Fibroblast of lung (primary cell): ENCODE data around the gene CDC42EP1. TPM values are rescaled to one million over a fixed set of nuclear protein-coding genes. Genes with fewer than 3 reads are reported as not detected.

Source experiments
- DNase-seq, 2 donors: peaks; one replicate each; pipeline versions ENCODE4 v3.0.0 to v3.0.0-alpha.2; 2010; ENCODE audit warnings: low read depth in 2 of 2
- H2AFZ ChIP-seq: 2 replicates; pipeline ENCODE4 v1.5.1; 2012; ENCODE audit warnings: low read length, control low read depth, inconsistent platforms
- H3K27ac ChIP-seq: 2 replicates; pipeline ENCODE4 v1.5.1; 2011; ENCODE audit warnings: low read length, control low read depth; ENCODE audit not compliant: insufficient read depth
- H3K27me3 ChIP-seq: 2 replicates; pipeline ENCODE4 v1.5.1; 2011; ENCODE audit warnings: mild to moderate bottlenecking, low read length; ENCODE audit not compliant: control insufficient read depth, insufficient read depth
- H3K36me3 ChIP-seq: 2 replicates; pipeline ENCODE4 v1.5.1; 2011; ENCODE audit warnings: low read length; ENCODE audit not compliant: control insufficient read depth, insufficient read depth
- H3K4me1 ChIP-seq: 2 replicates; pipeline ENCODE4 v1.5.1; 2011; ENCODE audit warnings: low read length; ENCODE audit not compliant: control insufficient read depth, insufficient read depth; ENCODE audit errors: extremely low read depth
- H3K4me2 ChIP-seq: 2 replicates; pipeline ENCODE4 v1.5.1; 2011; ENCODE audit warnings: low read length, control low read depth; ENCODE audit not compliant: insufficient read depth; ENCODE audit errors: extremely low read depth
- H3K4me3 ChIP-seq, 4 experiments: fragments of 200-600 bp in 1 of 4; sonication (generic) in 1 of 4; replicated peaks in 1 of 4; 2 replicates each; pipeline ENCODE4 v1.5.1; 2011 to 2016; ENCODE audit warnings: low read length in 4 of 4, low read depth in 3 of 4, mild to moderate bottlenecking in 3 of 4, control low read depth in 2 of 4, inconsistent platforms in 1 of 4, mixed read lengths in 1 of 4; ENCODE audit not compliant: insufficient read depth in 1 of 4; ENCODE audit errors: control extremely low read depth in 1 of 4
- H3K79me2 ChIP-seq: 2 replicates; pipeline ENCODE4 v1.5.1; 2012; ENCODE audit warnings: mild to moderate bottlenecking, low read length, inconsistent platforms; ENCODE audit not compliant: control insufficient read depth, insufficient read depth
- H3K9ac ChIP-seq: 2 replicates; pipeline ENCODE4 v1.5.1; 2011; ENCODE audit warnings: mild to moderate bottlenecking, low read length, control low read depth; ENCODE audit not compliant: insufficient read depth
- H3K9me3 ChIP-seq: 2 replicates; pipeline ENCODE4 v1.5.1; 2012; ENCODE audit warnings: low read depth, low read length; ENCODE audit not compliant: control insufficient read depth, insufficient read depth
- H4K20me1 ChIP-seq: 2 replicates; pipeline ENCODE4 v1.5.1; 2011; ENCODE audit warnings: low read length; ENCODE audit not compliant: control insufficient read depth, insufficient read depth; ENCODE audit errors: extremely low read depth
- CTCF ChIP-seq, 2 donors: IDR thresholded peaks in 1 of 2; conservative IDR thresholded peaks in 1 of 2; 1 replicate in 1 of 2; 2 replicates in 1 of 2; pipeline ENCODE4 v1.5.1; 2011 to 2012; ENCODE audit warnings: low read length in 2 of 2, control low read depth in 1 of 2, inconsistent platforms in 1 of 2, low read depth in 1 of 2, mild to moderate bottlenecking in 1 of 2
- EZH2 ChIP-seq: IDR thresholded peaks from 2 replicates; pipeline ENCODE4 v1.5.1; 2012; ENCODE audit warnings: low read length, control low read depth, mild to moderate bottlenecking; ENCODE audit errors: missing control alignments
- polyA plus RNA-seq, 2 donors: library from polyadenylated mRNA; depleted of rRNA in 1 of 2; stranded (reverse) in 1 of 2; unstranded in 1 of 2; fragments of >200 nt; gene quantifications; 2 replicates each; pipeline ENCODE4 v1.2.1, GENCODE V29; 2011 to 2012; ENCODE audit warnings: missing spikeins in 1 of 2
- total RNA-seq: library from RNA; depleted of rRNA; stranded (reverse); fragments of >200 nt; gene quantifications from 2 replicates; pipeline ENCODE4 v1.2.1, GENCODE V29; 2014

CDC42EP1 gene
- total and polyA plus RNA-seq, 2 donors (not counting 1 experiment from before 2014, with no cell fraction given): 10.4 to 17.2 TPM

- no peak overlapping the region for H2AFZ ChIP-seq
- no peak for TF ChIP-seq EZH2
- TF ChIP-seq CTCF (conservative IDR thresholded peaks at IDR 0.05 in 1 of 2, IDR thresholded peaks at IDR 0.05 in 1 of 2; ENCODE audit: low read depth in 1 of 2, low read length in 2 of 2): peak in 1 of 2 donors; percentile 20
- no peak overlapping the region for H3K4me3 ChIP-seq
- H4K20me1 ChIP-seq: no peaks in the 10 kb centered on the region
- peaks cover 20% of the 10 kb centered on the region for H3K4me1 ChIP-seq
- H3K9ac ChIP-seq: no peak overlapping the region
- no peaks in the 10 kb centered on the region for H3K79me2 ChIP-seq
- no peaks in the 10 kb centered on the region for H3K36me3 ChIP-seq
- H3K4me2 ChIP-seq: no peak overlapping the region
- H3K9me3 ChIP-seq: no peaks in the 10 kb centered on the region
- DNase-seq: no peak
- H3K27me3 ChIP-seq: no peaks in the 10 kb centered on the region
- H3K27ac ChIP-seq: no peak overlapping the region
Measured at GRCh38 chr22:37522482-37522881, 37.8 kb upstream of the CDC42EP1 start.

GRCh38 chr22:37525073-37525745 is 35.1 kb upstream of the CDC42EP1 start:
- Histone ChIP-seq H3K27ac (peak overlapping the region; percentile 84), H3K4me1 (peaks cover 15% of the 10 kb centered on the region), H3K79me2 (no peaks in the 10 kb centered on the region), H3K9ac (no peak overlapping the region), H3K9me3 (no peaks in the 10 kb centered on the region), H4K20me1 (no peaks in the 10 kb centered on the region), H3K4me3 (no peak overlapping the region), H3K27me3 (no peaks in the 10 kb centered on the region), H3K4me2 (peak overlapping the region; percentile 52), H2AFZ (peak overlapping the region; percentile 50), H3K36me3 (no peaks in the 10 kb centered on the region)
- TF ChIP-seq CTCF (conservative IDR thresholded peaks at IDR 0.05 in 1 of 2, IDR thresholded peaks at IDR 0.05 in 1 of 2; ENCODE audit: low read depth in 1 of 2, low read length in 2 of 2) (no peak), EZH2 (no peak)
- peak; percentile 61 to 87 for DNase-seq

- Histone ChIP-seq H3K36me3 (no peaks in the 10 kb centered on the region), H3K4me3 (no peak overlapping the region), H3K27ac (no peak overlapping the region), H3K4me2 (no peak overlapping the region), H4K20me1 (no peaks in the 10 kb centered on the region), H3K4me1 (peaks cover 15% of the 10 kb centered on the region), H2AFZ (no peak overlapping the region), H3K9me3 (no peaks in the 10 kb centered on the region), H3K27me3 (no peaks in the 10 kb centered on the region), H3K79me2 (no peaks in the 10 kb centered on the region), H3K9ac (no peak overlapping the region)
- no peak for DNase-seq
- TF ChIP-seq EZH2: no peak
- no peak for TF ChIP-seq CTCF (conservative IDR thresholded peaks at IDR 0.05 in 1 of 2, IDR thresholded peaks at IDR 0.05 in 1 of 2; ENCODE audit: low read depth in 1 of 2, low read length in 2 of 2)
Measured at GRCh38 chr22:37525746-37526350, 34.4 kb upstream of the CDC42EP1 start.
